ENCODE results near the gene FUT1.
A peak's percentile ranks its signal among the peaks of the same experiment; 100 is the strongest.
"Not testable (repeated sequence)": the region's sequence is repeated elsewhere in the genome, so short reads cannot be mapped to it uniquely, and the experiment has no call there.

Gene FUT1

DNA sequence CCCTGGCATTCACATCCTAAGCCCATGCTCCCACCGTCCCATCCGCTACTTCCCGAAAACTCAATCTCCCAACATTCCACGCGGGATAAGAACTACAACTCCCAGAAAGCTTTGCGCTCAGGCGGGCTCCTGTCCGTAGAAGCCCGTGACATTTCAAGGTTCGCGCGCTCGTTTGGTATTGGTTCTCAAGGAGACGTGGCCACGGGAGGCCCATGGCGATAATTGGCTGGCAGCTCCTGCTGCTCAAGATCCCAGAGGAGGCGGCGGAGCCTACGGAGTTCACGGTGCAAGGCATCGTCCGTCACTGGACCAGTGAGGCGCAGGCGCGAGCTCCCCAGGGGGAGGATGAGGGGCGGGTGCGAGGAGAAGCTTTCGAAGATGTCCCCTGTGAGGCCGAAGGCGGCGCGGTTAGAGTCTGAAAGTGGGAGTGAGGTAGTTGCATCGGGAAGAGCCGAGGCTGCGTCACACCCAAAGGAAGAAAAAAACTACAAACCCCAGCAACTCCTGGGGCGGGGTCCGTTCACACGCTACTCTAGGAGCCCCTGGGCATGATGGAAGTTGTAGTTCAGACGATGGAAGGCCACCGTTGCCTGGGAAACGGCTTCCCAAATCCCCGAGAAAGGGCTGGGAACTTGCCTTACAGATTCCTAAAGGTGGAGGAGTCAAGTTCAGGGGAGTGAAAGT lies 31.7 kb downstream of the FUT1 start:
- DNase-seq = peak; percentile 99
- H3K36me3 ChIP-seq = no peaks in the 10 kb centered on the region; the same call in 1 of the 2 replicates
- peak overlapping the region; percentile 81 for H3K4me3 ChIP-seq (ENCODE audit: low read depth, low read length)
- H3K27me3 ChIP-seq (ENCODE audit: insufficient read depth, low read depth, severe bottlenecking) = no peaks in the 10 kb centered on the region
- peak overlapping the region; percentile 88 for H3K27ac ChIP-seq
- H3K9me3 ChIP-seq (ENCODE audit: severe bottlenecking) = no peaks in the 10 kb centered on the region
- TF ChIP-seq, protein P1, sequence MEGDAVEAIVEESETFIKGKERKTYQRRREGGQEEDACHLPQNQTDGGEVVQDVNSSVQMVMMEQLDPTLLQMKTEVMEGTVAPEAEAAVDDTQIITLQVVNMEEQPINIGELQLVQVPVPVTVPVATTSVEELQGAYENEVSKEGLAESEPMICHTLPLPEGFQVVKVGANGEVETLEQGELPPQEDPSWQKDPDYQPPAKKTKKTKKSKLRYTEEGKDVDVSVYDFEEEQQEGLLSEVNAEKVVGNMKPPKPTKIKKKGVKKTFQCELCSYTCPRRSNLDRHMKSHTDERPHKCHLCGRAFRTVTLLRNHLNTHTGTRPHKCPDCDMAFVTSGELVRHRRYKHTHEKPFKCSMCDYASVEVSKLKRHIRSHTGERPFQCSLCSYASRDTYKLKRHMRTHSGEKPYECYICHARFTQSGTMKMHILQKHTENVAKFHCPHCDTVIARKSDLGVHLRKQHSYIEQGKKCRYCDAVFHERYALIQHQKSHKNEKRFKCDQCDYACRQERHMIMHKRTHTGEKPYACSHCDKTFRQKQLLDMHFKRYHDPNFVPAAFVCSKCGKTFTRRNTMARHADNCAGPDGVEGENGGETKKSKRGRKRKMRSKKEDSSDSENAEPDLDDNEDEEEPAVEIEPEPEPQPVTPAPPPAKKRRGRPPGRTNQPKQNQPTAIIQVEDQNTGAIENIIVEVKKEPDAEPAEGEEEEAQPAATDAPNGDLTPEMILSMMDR (IDR thresholded peaks at IDR 0.05; ENCODE audit: low read depth, low read length) = no peak

DNA sequence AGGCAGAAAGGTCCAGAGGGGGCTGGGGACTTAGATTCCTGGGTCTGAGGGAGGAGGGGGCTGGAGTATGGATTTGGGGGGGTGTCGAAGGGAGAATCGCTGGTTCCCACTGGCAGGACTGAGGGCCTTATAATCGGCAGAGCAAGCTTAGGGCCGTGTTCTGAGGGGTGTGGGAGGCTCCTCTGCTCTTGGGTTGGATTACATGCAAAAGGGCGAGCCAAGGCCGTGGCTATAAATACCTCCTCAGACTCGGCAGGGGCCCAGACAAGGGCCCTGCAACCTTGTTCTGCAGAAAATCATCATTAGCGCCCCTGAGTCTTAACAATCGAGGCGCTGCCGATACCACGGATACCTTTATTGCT lies 32.2 kb downstream of the FUT1 start:
- H3K36me3 ChIP-seq = no peaks in the 10 kb centered on the region; the same call in 1 of the 2 replicates
- peak overlapping the region; percentile 19; the same call in 1 of the 2 replicates for H3K27ac ChIP-seq
- H3K27me3 ChIP-seq (ENCODE audit: insufficient read depth, low read depth, severe bottlenecking) = no peaks in the 10 kb centered on the region
- H3K4me3 ChIP-seq (ENCODE audit: low read depth, low read length) = peak overlapping the region; percentile 81
- TF ChIP-seq, protein P1 (IDR thresholded peaks at IDR 0.05; ENCODE audit: low read depth, low read length) = no peak
- no peaks in the 10 kb centered on the region for H3K9me3 ChIP-seq (ENCODE audit: severe bottlenecking)
- DNase-seq = no peak

DNA sequence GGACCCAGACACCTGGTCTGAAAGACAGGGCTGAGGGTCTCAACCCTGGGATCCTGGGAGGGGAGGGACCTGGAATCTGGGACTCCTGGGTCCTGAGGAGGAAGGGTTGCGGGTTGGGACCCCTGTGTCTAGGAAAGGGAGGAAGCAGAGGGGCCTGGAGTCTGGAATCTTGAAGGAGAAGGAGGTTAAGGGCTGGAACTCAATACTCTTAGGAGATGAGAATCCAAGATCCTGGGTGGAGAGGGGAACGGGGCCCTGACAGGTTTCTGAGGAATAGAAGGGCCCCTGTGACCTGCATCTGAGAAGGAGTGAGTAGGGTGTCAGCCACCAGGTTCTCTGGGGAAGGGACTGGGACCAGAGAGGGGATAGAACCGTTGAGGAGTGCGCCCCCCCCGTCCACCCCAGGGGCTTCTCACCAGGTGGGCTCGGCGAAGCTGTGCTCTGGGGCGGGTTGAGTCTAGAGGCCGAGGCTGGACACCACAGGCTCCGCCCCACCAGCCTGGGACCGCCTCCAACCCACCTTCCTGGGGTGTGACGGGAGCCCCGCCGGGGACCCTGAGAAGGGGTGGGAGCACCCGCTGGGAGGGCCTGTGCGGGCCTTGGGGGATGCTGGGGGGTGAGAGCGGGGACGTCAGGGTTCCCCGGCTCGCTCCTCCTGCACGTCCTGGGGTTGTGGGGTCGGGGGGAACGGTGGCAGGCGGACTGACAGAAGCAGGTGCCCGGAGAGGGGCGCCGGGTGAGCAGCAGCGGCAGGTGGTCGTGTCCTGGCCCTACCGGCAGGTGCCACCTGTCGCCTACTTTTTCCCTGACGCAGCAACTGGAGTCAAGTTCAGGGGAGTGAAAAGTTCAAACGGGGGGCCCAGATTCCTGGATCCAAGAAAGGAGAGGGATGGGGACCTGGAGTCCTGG lies 32.9 kb downstream of the FUT1 start, which contains the start of gene MAMSTR:
TSS of gene MAMSTR (minus strand) at position 463 of the 909 bp plus-strand sequence. CDS start 694 bp downstream, outside the sequence.
- Histone ChIP-seq H3K9me3 (ENCODE audit: severe bottlenecking) (no peaks in the 10 kb centered on the region), H3K27ac (peak within 1 kb of the TSS; percentile 88), H3K4me3 (ENCODE audit: low read depth, low read length) (peak within 1 kb of the TSS; percentile 81), H3K27me3 (ENCODE audit: insufficient read depth, low read depth, severe bottlenecking) (no peaks in the 10 kb centered on the region), H3K36me3 (no peaks in the 10 kb centered on the region; the same call in 1 of the 2 replicates)
- peak; percentile 46 for DNase-seq
- TF ChIP-seq, protein P1 (IDR thresholded peaks at IDR 0.05; ENCODE audit: low read depth, low read length) = 0 out of 2 replicates have a peak, but pooled peaks have one; percentile 7

DNA sequence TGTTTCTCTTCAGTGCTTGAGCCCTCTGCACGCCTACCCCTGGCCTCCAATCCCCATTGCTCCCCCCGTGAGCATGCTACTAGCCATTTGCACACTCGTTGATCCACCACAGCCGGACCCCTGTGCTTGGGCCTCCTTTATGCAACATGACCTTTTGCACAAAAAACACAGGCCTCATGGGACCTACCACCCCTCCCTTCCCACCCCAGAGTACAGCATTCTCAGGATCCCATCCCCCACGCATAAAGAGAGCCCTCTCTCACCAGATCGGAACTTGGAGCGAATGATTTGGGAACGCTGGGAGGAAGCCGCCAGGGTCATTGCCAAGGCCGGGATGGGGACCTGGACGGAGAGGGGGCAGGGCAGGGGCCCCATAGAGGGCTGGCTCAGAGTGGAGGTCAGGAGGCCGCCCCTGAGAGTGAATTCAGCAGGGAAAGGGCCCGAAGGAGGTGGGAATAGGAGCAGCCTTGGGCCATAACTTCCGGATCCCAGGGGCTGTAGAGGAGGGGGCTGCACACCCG lies 33.7 kb downstream of the FUT1 start:
- no peak overlapping the region for H3K4me3 ChIP-seq (ENCODE audit: low read depth, low read length)
- no peaks in the 10 kb centered on the region for H3K9me3 ChIP-seq (ENCODE audit: severe bottlenecking)
- no peaks in the 10 kb centered on the region for H3K27me3 ChIP-seq (ENCODE audit: insufficient read depth, low read depth, severe bottlenecking)
- no peaks in the 10 kb centered on the region; the same call in 1 of the 2 replicates for H3K36me3 ChIP-seq
- TF ChIP-seq, protein P1 (IDR thresholded peaks at IDR 0.05; ENCODE audit: low read depth, low read length) = no peak
- no peak overlapping the region for H3K27ac ChIP-seq
- no peak for DNase-seq

DNA sequence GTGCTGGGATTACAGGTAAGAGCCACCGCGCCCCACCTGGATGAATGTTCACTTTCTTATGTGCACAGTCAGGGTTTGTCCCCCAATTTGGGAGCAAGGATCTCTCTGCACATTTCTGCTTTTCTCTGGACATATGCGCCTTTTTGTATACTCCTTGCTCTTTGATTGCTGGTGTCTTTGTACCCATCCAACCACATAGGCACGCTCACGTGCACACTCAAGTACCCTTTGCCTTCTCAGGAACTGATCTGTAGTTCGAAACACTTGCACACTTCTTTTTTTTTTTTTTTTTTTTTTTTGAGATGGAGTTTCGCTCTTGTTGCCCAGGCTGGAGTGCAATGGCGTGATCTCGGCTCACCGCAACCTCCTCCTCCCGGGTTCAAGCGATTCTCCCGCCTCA lies 34.3 kb downstream of the FUT1 start:
- not testable (repeated sequence) for H3K27me3 ChIP-seq (ENCODE audit: insufficient read depth, low read depth, severe bottlenecking); H3K4me3 ChIP-seq (ENCODE audit: low read depth, low read length); DNase-seq; H3K36me3 ChIP-seq; H3K27ac ChIP-seq; H3K9me3 ChIP-seq (ENCODE audit: severe bottlenecking)
